ENCODE results near the gene PEA15.

- TF ChIP-seq CTCF (conservative IDR thresholded peaks at IDR 0.05; ENCODE audit: low read length), result no peak
- TF ChIP-seq EZH2phosphoT487 (IDR thresholded peaks at IDR 0.05; ENCODE audit: borderline replicate concordance, low read depth, low read length), result no peak
Observed at GRCh38 chr1:160224606-160225005, 19.4 kb downstream of the PEA15 start.
